HEK293 (cell line): ENCODE measurements around the gene POLL.
A peak's percentile ranks its signal among the peaks of the same experiment; 100 is the strongest.

Experiments
- CTCF ChIA-PET: fragments of 350-600 bp; formaldehyde crosslinking; extraction: SDS; loops from one replicate; lab custom pipeline; 2021; ENCODE audit warnings: antibody characterized with exemption; lab: Yijun Ruan, JAX
- POLR2A ChIA-PET: fragments of 300-600 bp; formaldehyde crosslinking; extraction: SDS; loops from one replicate; lab custom pipeline; 2020; ENCODE audit warnings: antibody characterized with exemption, inconsistent platforms; lab: Yijun Ruan, JAX
- H3K27ac ChIP-seq: fragments of 200-500 bp; sonication (Bioruptor generic); 2 replicates; pipeline ENCODE4 v1.5.1; 2014; ENCODE audit warnings: low read depth, low read length, control low read depth, inconsistent platforms; ENCODE audit errors: extremely low read depth
- H3K36me3 ChIP-seq, 2 experiments: fragments of 200-500 bp in 1 of 2; sonication (Bioruptor generic) in 1 of 2; 1 replicate in 1 of 2; 2 replicates in 1 of 2; pipeline ENCODE4 v1.5.1; 2014 to 2017; ENCODE audit warnings: inconsistent platforms in 2 of 2, low read length in 2 of 2; ENCODE audit not compliant: control insufficient read depth in 2 of 2, insufficient read depth in 1 of 2
- H3K4me1 ChIP-seq: fragments of 200-500 bp; sonication (Bioruptor generic); 2 replicates; pipeline ENCODE4 v1.5.1; 2014; ENCODE audit warnings: mild to moderate bottlenecking, low read length, inconsistent platforms; ENCODE audit not compliant: control insufficient read depth, insufficient read depth
- H3K4me3 ChIP-seq: 2 replicates; pipeline ENCODE4 v1.5.1; 2011; ENCODE audit warnings: low read depth, mild to moderate bottlenecking, control low read depth, low read length, moderate library complexity
- H3K9me3 ChIP-seq: fragments of 200-500 bp; sonication (Bioruptor generic); 2 replicates; pipeline ENCODE4 v1.5.1; 2014; ENCODE audit warnings: low read depth, low read length, inconsistent platforms; ENCODE audit not compliant: control insufficient read depth, insufficient read depth
- BCL11B ChIP-seq: fragments of 450-650 bp; formaldehyde crosslinking; IDR thresholded peaks from 2 replicates; pipeline ENCODE4 v1.5.1; 2016; ENCODE audit warnings: low read depth, missing biosample characterization, missing genetic modification characterization
- HOXA7 ChIP-seq: sonication (generic); formaldehyde crosslinking; IDR thresholded peaks from 2 replicates; pipeline ENCODE4 v1.8.1; 2022; ENCODE audit warnings: missing genetic modification reagents, borderline replicate concordance
- PRDM10 ChIP-seq: fragments of 450-650 bp; formaldehyde crosslinking; IDR thresholded peaks from 2 replicates; pipeline ENCODE4 v1.5.1; 2016; ENCODE audit warnings: missing biosample characterization, missing genetic modification characterization
- ZNF10 ChIP-seq: fragments of 450-650 bp; formaldehyde crosslinking; IDR thresholded peaks from 2 replicates; pipeline ENCODE4 v1.5.1; 2017; ENCODE audit warnings: missing biosample characterization, missing genetic modification characterization
- ZNF114 ChIP-seq: fragments of 450-650 bp; formaldehyde crosslinking; IDR thresholded peaks from 2 replicates; pipeline ENCODE4 v1.5.0; 2017; ENCODE audit warnings: missing biosample characterization, missing genetic modification characterization
- ZNF138 ChIP-seq: fragments of 450-650 bp; formaldehyde crosslinking; IDR thresholded peaks from 2 replicates; pipeline ENCODE4 v1.5.1; 2016; ENCODE audit warnings: missing biosample characterization, missing genetic modification characterization, borderline replicate concordance
- ZNF16 ChIP-seq: fragments of 450-650 bp; formaldehyde crosslinking; IDR thresholded peaks from 2 replicates; pipeline ENCODE4 v1.5.1; 2016; ENCODE audit warnings: low read depth, missing biosample characterization, missing genetic modification characterization
- ZNF18 ChIP-seq: fragments of 450-650 bp; formaldehyde crosslinking; IDR thresholded peaks from 2 replicates; pipeline ENCODE4 v1.5.1; 2016; ENCODE audit warnings: missing biosample characterization, missing genetic modification characterization
- ZNF2 ChIP-seq: fragments of 450-650 bp; formaldehyde crosslinking; IDR thresholded peaks from 2 replicates; pipeline ENCODE4 v1.5.1; 2016; ENCODE audit warnings: missing biosample characterization, missing genetic modification characterization
- ZNF202 ChIP-seq: fragments of 450-650 bp; formaldehyde crosslinking; IDR thresholded peaks from 2 replicates; pipeline ENCODE4 v1.5.1; 2016; ENCODE audit warnings: missing biosample characterization, missing genetic modification characterization, borderline replicate concordance
- ZNF211 ChIP-seq: fragments of 450-650 bp; formaldehyde crosslinking; IDR thresholded peaks from 2 replicates; pipeline ENCODE4 v1.5.1; 2016; ENCODE audit warnings: low read depth, missing biosample characterization, missing genetic modification characterization
- ZNF23 ChIP-seq: fragments of 450-650 bp; formaldehyde crosslinking; IDR thresholded peaks from 2 replicates; pipeline ENCODE4 v1.5.1; 2016; ENCODE audit warnings: missing biosample characterization, missing genetic modification characterization, borderline replicate concordance
- ZNF24 ChIP-seq: fragments of 450-650 bp; formaldehyde crosslinking; IDR thresholded peaks from 2 replicates; pipeline ENCODE4 v1.5.1; 2016; ENCODE audit warnings: missing biosample characterization, missing genetic modification characterization
- ZNF266 ChIP-seq: fragments of 450-650 bp; formaldehyde crosslinking; IDR thresholded peaks from 2 replicates; pipeline ENCODE4 v1.5.1; 2016; ENCODE audit warnings: missing biosample characterization, missing genetic modification characterization, low read depth
- ZNF311 ChIP-seq: fragments of 450-650 bp; formaldehyde crosslinking; IDR thresholded peaks from 2 replicates; pipeline ENCODE4 v1.5.1; 2017; ENCODE audit warnings: missing biosample characterization, missing genetic modification characterization, borderline replicate concordance
- ZNF639 ChIP-seq: fragments of 450-650 bp; formaldehyde crosslinking; IDR thresholded peaks from 2 replicates; pipeline ENCODE4 v1.5.1; 2016; ENCODE audit warnings: missing biosample characterization, missing genetic modification characterization
- ZNF830 ChIP-seq: fragments of 450-650 bp; IDR thresholded peaks from 2 replicates; pipeline ENCODE4 v1.5.0; 2018; ENCODE audit warnings: missing biosample characterization, missing genetic modification characterization, low read depth, mild to moderate bottlenecking, moderate library complexity
- ZSCAN16 ChIP-seq: fragments of 450-650 bp; formaldehyde crosslinking; IDR thresholded peaks from 2 replicates; pipeline ENCODE4 v1.5.1; 2016; ENCODE audit warnings: missing biosample characterization, missing genetic modification characterization
- TF ChIP-seq, protein P1 (sequence below): fragments of 450-650 bp; formaldehyde crosslinking; optimal IDR thresholded peaks from 2 replicates; pipeline ENCODE3; 2016; ENCODE audit warnings: missing biosample characterization, mild to moderate bottlenecking, missing genetic modification characterization
- TF ChIP-seq, protein P2 (sequence below): fragments of 450-650 bp; formaldehyde crosslinking; IDR thresholded peaks from 2 replicates; pipeline ENCODE4 v1.5.1; 2017; ENCODE audit warnings: missing biosample characterization, missing genetic modification characterization
- TF ChIP-seq, protein P3 (sequence below): fragments of 450-650 bp; formaldehyde crosslinking; IDR thresholded peaks from 2 replicates; pipeline ENCODE4 v1.5.1; 2017; ENCODE audit warnings: missing biosample characterization, missing genetic modification characterization

POLL gene

DNA sequence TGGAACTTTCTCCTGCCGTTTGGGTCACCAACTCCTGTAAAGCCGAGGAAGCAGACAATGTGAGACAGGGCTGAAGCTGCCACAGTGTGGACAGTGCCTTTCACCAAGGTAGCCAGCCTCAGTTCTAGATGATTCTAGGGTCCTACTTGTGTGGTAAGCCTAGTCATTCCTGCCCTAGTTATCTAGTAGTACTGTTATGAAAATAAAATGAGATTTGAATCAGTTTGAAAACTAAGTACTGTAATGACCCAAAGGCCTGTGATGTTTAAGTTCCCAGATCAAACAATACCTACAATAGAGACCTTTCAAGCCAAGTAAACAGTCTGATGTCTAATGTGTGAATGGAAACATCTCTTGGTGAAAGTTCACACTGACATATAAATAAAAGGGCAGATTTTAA lies 37.1 kb downstream of the POLL start:
- peaks cover 4 to 46% of the 10 kb centered on the region in 2 experiments; a peak in 2 of 3 replicates for H3K36me3 ChIP-seq
- no peak overlapping the region for H3K27ac ChIP-seq
- no peak for TF ChIP-seq ZNF23
- TF ChIP-seq, protein P1, sequence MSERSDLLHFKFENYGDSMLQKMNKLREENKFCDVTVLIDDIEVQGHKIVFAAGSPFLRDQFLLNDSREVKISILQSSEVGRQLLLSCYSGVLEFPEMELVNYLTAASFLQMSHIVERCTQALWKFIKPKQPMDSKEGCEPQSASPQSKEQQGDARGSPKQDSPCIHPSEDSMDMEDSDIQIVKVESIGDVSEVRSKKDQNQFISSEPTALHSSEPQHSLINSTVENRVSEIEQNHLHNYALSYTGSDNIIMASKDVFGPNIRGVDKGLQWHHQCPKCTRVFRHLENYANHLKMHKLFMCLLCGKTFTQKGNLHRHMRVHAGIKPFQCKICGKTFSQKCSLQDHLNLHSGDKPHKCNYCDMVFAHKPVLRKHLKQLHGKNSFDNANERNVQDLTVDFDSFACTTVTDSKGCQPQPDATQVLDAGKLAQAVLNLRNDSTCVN, result no peak
- no peak for TF ChIP-seq ZNF24
- TF ChIP-seq ZNF202 (tag by site-specific recombination), result no peak
- TF ChIP-seq, protein P2, sequence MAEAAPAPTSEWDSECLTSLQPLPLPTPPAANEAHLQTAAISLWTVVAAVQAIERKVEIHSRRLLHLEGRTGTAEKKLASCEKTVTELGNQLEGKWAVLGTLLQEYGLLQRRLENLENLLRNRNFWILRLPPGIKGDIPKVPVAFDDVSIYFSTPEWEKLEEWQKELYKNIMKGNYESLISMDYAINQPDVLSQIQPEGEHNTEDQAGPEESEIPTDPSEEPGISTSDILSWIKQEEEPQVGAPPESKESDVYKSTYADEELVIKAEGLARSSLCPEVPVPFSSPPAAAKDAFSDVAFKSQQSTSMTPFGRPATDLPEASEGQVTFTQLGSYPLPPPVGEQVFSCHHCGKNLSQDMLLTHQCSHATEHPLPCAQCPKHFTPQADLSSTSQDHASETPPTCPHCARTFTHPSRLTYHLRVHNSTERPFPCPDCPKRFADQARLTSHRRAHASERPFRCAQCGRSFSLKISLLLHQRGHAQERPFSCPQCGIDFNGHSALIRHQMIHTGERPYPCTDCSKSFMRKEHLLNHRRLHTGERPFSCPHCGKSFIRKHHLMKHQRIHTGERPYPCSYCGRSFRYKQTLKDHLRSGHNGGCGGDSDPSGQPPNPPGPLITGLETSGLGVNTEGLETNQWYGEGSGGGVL (tag by site-specific recombination), result no peak
- no peak for TF ChIP-seq ZNF2
- no peak for TF ChIP-seq ZNF18 (tag by site-specific recombination)
- TF ChIP-seq ZNF311 (tag by site-specific recombination), result no peak
- TF ChIP-seq ZNF114, result no peak
- TF ChIP-seq ZNF138 (tag by site-specific recombination), result no peak
- TF ChIP-seq ZNF266, result no peak
- TF ChIP-seq, protein P3, sequence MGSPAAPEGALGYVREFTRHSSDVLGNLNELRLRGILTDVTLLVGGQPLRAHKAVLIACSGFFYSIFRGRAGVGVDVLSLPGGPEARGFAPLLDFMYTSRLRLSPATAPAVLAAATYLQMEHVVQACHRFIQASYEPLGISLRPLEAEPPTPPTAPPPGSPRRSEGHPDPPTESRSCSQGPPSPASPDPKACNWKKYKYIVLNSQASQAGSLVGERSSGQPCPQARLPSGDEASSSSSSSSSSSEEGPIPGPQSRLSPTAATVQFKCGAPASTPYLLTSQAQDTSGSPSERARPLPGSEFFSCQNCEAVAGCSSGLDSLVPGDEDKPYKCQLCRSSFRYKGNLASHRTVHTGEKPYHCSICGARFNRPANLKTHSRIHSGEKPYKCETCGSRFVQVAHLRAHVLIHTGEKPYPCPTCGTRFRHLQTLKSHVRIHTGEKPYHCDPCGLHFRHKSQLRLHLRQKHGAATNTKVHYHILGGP, result no peak
- TF ChIP-seq ZNF639, result no peak
- no peak for TF ChIP-seq BCL11B (tag by site-specific recombination)
- no peak for TF ChIP-seq ZNF16 (tag by site-specific recombination)
- no peak for TF ChIP-seq ZSCAN16 (tag by site-specific recombination)
- ChIA-PET CTCF (interaction anchor here (1.2 to 2.1 kb wide), 2 partner anchors 13 to 337 kb away, joined by 4 to 5 read pairs; no protein-coding TSS in a partner anchor), POLR2A (no interaction called here)
- H3K4me1 ChIP-seq, result 0 out of 2 replicates have a peak, but pooled peaks cover 2% of the 10 kb centered on the region
- H3K4me3 ChIP-seq, result no peak overlapping the region
- no peaks in the 10 kb centered on the region for H3K9me3 ChIP-seq

GRCh38 chr10:101545898-101546297 lies 42.2 kb downstream of the POLL start:
- H3K4me3 ChIP-seq, result no peak overlapping the region
- no peaks in the 10 kb centered on the region for H3K9me3 ChIP-seq
- H3K36me3 ChIP-seq, result peaks cover 0 to 5% of the 10 kb centered on the region in 2 experiments; a peak in 1 of 3 replicates
- H3K4me1 ChIP-seq, result 0 out of 2 replicates have a peak, but pooled peaks cover 3% of the 10 kb centered on the region
- ChIA-PET CTCF (interaction anchor here (0.5 to 1.9 kb wide), 7 partner anchors 8 to 449 kb away, joined by 3 to 10 read pairs (median 5); no protein-coding TSS in a partner anchor), POLR2A (no interaction called here)
- H3K27ac ChIP-seq, result no peak overlapping the region
- TF ChIP-seq ZNF830 (peak; percentile 44; the same call in 1 of the 2 replicates), HOXA7 (CRISPR knock-in tag) (no peak), ZNF10 (no peak), ZNF211 (tag by site-specific recombination) (peak; percentile 82), PRDM10 (tag by site-specific recombination) (peak; percentile 25; the same call in 1 of the 2 replicates)
- TF ChIP-seq, protein P3, result 0 out of 2 replicates have a peak, but pooled peaks have one; percentile 14
